Neutrophil (primary cell): Measurements from ENCODE around the gene FBXL2.
A peak's percentile ranks its signal among the peaks of the same experiment; 100 is the strongest.

Experiments used
- H3K27ac ChIP-seq: fragments of 200-600 bp; sonication (generic); 2 replicates; pipeline ENCODE4 v1.5.1; 2016; ENCODE audit warnings: mild to moderate bottlenecking, moderate library complexity
- H3K27me3 ChIP-seq: fragments of 200-600 bp; sonication (generic); 2 replicates; pipeline ENCODE4 v1.6.0; 2016; ENCODE audit warnings: mild to moderate bottlenecking
- H3K36me3 ChIP-seq: fragments of 200-600 bp; sonication (generic); 2 replicates; pipeline ENCODE4 v1.5.1; 2017
- H3K4me1 ChIP-seq, 2 experiments: fragments of 200-600 bp in 1 of 2; sonication (generic) in 1 of 2; 1 replicate in 1 of 2; 2 replicates in 1 of 2; pipeline versions ENCODE4 v1.5.1 to v1.6.1; 2013 to 2016; ENCODE audit warnings: low read depth in 1 of 2, low read length in 1 of 2, mild to moderate bottlenecking in 1 of 2, moderate library complexity in 1 of 2; ENCODE audit not compliant: control insufficient read depth in 1 of 2, insufficient read depth in 1 of 2
- H3K4me3 ChIP-seq, 2 experiments: fragments of 200-600 bp in 1 of 2; sonication (generic) in 1 of 2; 1 replicate in 1 of 2; 2 replicates in 1 of 2; pipeline ENCODE4 v1.5.1; 2013 to 2016; ENCODE audit warnings: low read depth in 1 of 2, low read length in 1 of 2, mild to moderate bottlenecking in 1 of 2, moderate library complexity in 1 of 2
- H3K9me3 ChIP-seq: fragments of 200-600 bp; sonication (generic); 2 replicates; pipeline ENCODE4 v1.5.1; 2016
- CTCF ChIP-seq: fragments of 200-600 bp; sonication (generic); IDR thresholded peaks from 2 replicates; pipeline ENCODE4 v1.5.1; 2016; ENCODE audit warnings: antibody characterized with exemption

The FBXL2 gene

GRCh38 chr3:33277193-33277882, at the start of gene FBXL2:
TSS of gene FBXL2 (plus strand) at chr3:33277442. CDS start at chr3:33277513, 71 bp downstream.
- no peaks in the 10 kb centered on the region for H3K9me3 ChIP-seq
- H3K4me1 ChIP-seq, result peaks cover 0 to 5% of the 10 kb centered on the region in 2 experiments
- H3K27me3 ChIP-seq, result peaks cover 46% of the 10 kb centered on the region
- H3K27ac ChIP-seq, result no peak within 1 kb of the TSS
- H3K4me3 ChIP-seq, result peak within 1 kb of the TSS in 1 of 2 experiments; percentile 28
- no peak for TF ChIP-seq CTCF
- H3K36me3 ChIP-seq, result no peaks in the 10 kb centered on the region

- H3K9me3 ChIP-seq, result no peaks in the 10 kb centered on the region
- no peak for TF ChIP-seq CTCF
Observed at GRCh38 chr3:33229066-33229465, 48.2 kb upstream of the FBXL2 start.

GRCh38 chr3:33229947-33230346, 47.3 kb upstream of the FBXL2 start:
- no peak overlapping the region for H3K27ac ChIP-seq
- H3K9me3 ChIP-seq, result no peaks in the 10 kb centered on the region
- no peaks in the 10 kb centered on the region for H3K4me1 ChIP-seq
- H3K27me3 ChIP-seq, result no peaks in the 10 kb centered on the region
- TF ChIP-seq CTCF, result no peak
- H3K36me3 ChIP-seq, result no peaks in the 10 kb centered on the region
- H3K4me3 ChIP-seq, result no peak overlapping the region

More at GRCh38 chr3:33229066-33229465, 48.2 kb upstream of the FBXL2 start:
- no peak overlapping the region for H3K27ac ChIP-seq
- H3K4me1 ChIP-seq, result no peaks in the 10 kb centered on the region
- H3K36me3 ChIP-seq, result no peaks in the 10 kb centered on the region
- H3K4me3 ChIP-seq, result no peak overlapping the region
- H3K27me3 ChIP-seq, result peaks cover 5% of the 10 kb centered on the region

- Histone ChIP-seq H3K4me1 (no peaks in the 10 kb centered on the region), H3K27ac (no peak overlapping the region), H3K36me3 (no peaks in the 10 kb centered on the region), H3K4me3 (no peak overlapping the region), H3K27me3 (no peaks in the 10 kb centered on the region), H3K9me3 (no peaks in the 10 kb centered on the region)
- TF ChIP-seq CTCF, result no peak
Observed at GRCh38 chr3:33231756-33232465, 45.3 kb upstream of the FBXL2 start.

GRCh38 chr3:33233884-33234283, 43.4 kb upstream of the FBXL2 start:
- H3K4me3 ChIP-seq, result no peak overlapping the region
- no peak overlapping the region for H3K27ac ChIP-seq
- no peaks in the 10 kb centered on the region for H3K4me1 ChIP-seq
- H3K27me3 ChIP-seq, result no peaks in the 10 kb centered on the region
- no peak for TF ChIP-seq CTCF
- no peaks in the 10 kb centered on the region for H3K36me3 ChIP-seq
- H3K9me3 ChIP-seq, result no peaks in the 10 kb centered on the region
